PC-3 (cell line): Measurements from ENCODE around the gene AP5Z1. TPM values are rescaled to one million over a fixed set of nuclear protein-coding genes. Genes with fewer than 3 reads are reported as not detected.

Experiments
- ATAC-seq: fragments of 200-7000 bp; cut with Tn5 transposase; 2 replicates; pipeline ENCODE4 v1.9.1; 2020; ENCODE audit warnings: mild to moderate bottlenecking, moderate library complexity
- BruUV-seq: library from RNA; stranded (reverse); fragments of 400-500 nt; replicated peaks from 2 replicates; lab custom pipeline; 2021; lab: Mats Ljungman, UMichigan
- CTCF ChIA-PET: fragments of 300-600 bp; sonication (Branson Sonifier 250); formaldehyde crosslinking; loops from one replicate; lab custom pipeline; 2022; ENCODE audit warnings: antibody characterized with exemption; lab: Charles Lee
- POLR2A ChIA-PET: fragments of 300-600 bp; sonication (Branson Sonifier 250); formaldehyde crosslinking; loops from one replicate; lab custom pipeline; 2022; ENCODE audit warnings: antibody characterized with exemption; ENCODE audit not compliant: unreplicated experiment; lab: Charles Lee
- DNase-seq: peaks from one replicate; pipeline ENCODE4 v3.0.0-alpha.2; 2015
- H2AFZ ChIP-seq: fragments of 300-600 bp; sonication (generic); 2 replicates; pipeline ENCODE4 v1.6.0; 2016; ENCODE audit warnings: antibody characterized with exemption, low read length
- H3F3A ChIP-seq: fragments of 300-600 bp; sonication (generic); one replicate; pipeline ENCODE4 v1.6.0; 2017; ENCODE audit warnings: antibody characterized with exemption, low read length, control low read depth, mild to moderate bottlenecking; ENCODE audit not compliant: unreplicated experiment
- H3K27ac ChIP-seq: fragments of 300-600 bp; sonication (generic); 2 replicates; pipeline ENCODE4 v1.5.1; 2016; ENCODE audit warnings: mild to moderate bottlenecking, low read length
- H3K27me3 ChIP-seq: fragments of 300-600 bp; sonication (generic); 2 replicates; pipeline ENCODE4 v1.6.1; 2016; ENCODE audit warnings: low read length, mixed read lengths
- H3K36me3 ChIP-seq: fragments of 300-600 bp; sonication (generic); 2 replicates; pipeline ENCODE4 v1.6.1; 2016; ENCODE audit warnings: low read depth, mixed run types, low read length, mixed read lengths
- H3K4me1 ChIP-seq: fragments of 300-600 bp; sonication (generic); 2 replicates; pipeline ENCODE4 v1.5.1; 2016; ENCODE audit warnings: low read length; ENCODE audit not compliant: insufficient read depth
- H3K4me2 ChIP-seq: fragments of 300-600 bp; sonication (generic); 2 replicates; pipeline ENCODE4 v1.6.0; 2016; ENCODE audit warnings: low read length
- H3K4me3 ChIP-seq: fragments of 300-600 bp; sonication (generic); 2 replicates; pipeline ENCODE4 v1.5.1; 2016; ENCODE audit warnings: mild to moderate bottlenecking, low read length, mixed read lengths
- H3K79me2 ChIP-seq: fragments of 300-600 bp; sonication (generic); 2 replicates; pipeline ENCODE4 v1.6.1; 2017; ENCODE audit warnings: low read length, mixed read lengths
- H3K9ac ChIP-seq: fragments of 300-600 bp; sonication (generic); 2 replicates; pipeline ENCODE4 v1.6.0; 2016; ENCODE audit warnings: mild to moderate bottlenecking, low read length
- H3K9me2 ChIP-seq: fragments of 300-600 bp; sonication (generic); replicated peaks from 2 replicates; pipeline ENCODE4 v1.6.1; 2016; ENCODE audit warnings: mixed run types, low read length, mixed read lengths
- H3K9me3 ChIP-seq: fragments of 300-600 bp; sonication (generic); 2 replicates; pipeline ENCODE4 v1.6.1; 2016; ENCODE audit warnings: low read length, mixed read lengths
- H4K20me1 ChIP-seq: fragments of 300-600 bp; sonication (generic); 2 replicates; pipeline ENCODE4 v1.6.1; 2016; ENCODE audit warnings: low read length, mixed read lengths
- CTCF ChIP-seq: fragments of 300-600 bp; sonication (generic); conservative IDR thresholded peaks from 2 replicates; pipeline ENCODE4 v1.5.1; 2017; ENCODE audit warnings: antibody characterized with exemption, low read depth, mild to moderate bottlenecking, low read length
- EZH2 ChIP-seq: fragments of 300-600 bp; sonication (generic); IDR thresholded peaks from one replicate; pipeline ENCODE4 v1.6.1; 2017; ENCODE audit warnings: antibody characterized with exemption, mild to moderate bottlenecking, low read length; ENCODE audit not compliant: unreplicated experiment
- EZH2phosphoT487 ChIP-seq: fragments of 300-600 bp; sonication (generic); IDR thresholded peaks from 2 replicates; pipeline ENCODE4 v1.6.1; 2018; ENCODE audit warnings: mild to moderate bottlenecking, antibody characterized with exemption, low read length, borderline replicate concordance
- intact Hi-C: fragments of 100-400 bp; cut with micrococcal nuclease; formaldehyde crosslinking; loops from 2 replicates; pipeline ENCODE4 v1.9.0; 2023
- total RNA-seq: library from RNA; depleted of rRNA; stranded (reverse); fragments of >200 nt; gene quantifications from 2 replicates; pipeline ENCODE4 v1.2.3, GENCODE V29; 2014

AP5Z1 gene
- total RNA-seq, 1 experiment from 2014 or later, result 36.6 TPM

DNA sequence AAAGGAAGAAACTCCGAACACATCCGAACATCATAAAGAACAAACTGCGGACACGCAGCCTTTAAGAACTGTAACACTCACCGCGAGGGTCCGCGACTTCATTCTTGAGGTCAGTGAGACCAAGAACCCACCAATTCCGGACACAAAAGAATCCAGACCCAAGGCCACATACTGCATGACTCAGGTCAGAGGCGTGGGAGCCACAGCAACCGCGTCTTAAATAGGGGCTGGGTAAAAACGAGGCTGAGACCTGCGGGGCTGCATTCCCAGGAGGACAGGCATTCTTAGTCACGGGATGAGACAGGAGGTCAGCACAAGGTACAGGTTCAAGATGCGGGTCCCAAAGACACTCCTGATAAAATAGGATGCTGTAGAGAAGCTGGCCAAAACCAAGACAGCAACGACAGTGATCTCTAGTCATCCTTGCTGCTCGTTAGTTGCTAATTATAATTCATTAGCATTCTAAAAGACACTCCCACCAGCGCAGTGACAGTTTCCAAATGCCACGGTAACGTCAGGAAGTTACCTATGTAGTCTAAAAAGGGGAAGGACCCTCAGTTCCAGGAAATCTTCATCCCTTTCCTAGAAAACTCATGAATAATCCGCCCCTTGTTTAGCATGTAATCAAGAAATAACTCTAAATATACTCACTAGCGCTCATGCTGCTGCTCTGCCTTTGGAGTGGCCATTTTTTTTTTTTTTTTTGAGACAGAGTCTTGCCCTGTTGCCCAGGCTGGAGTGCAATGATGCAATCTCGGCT, 19.3 kb downstream of the AP5Z1 start:
- Histone ChIP-seq H3K4me3 (no peak overlapping the region), H3K9me2 (no peaks in the 10 kb centered on the region), H2AFZ (no peak overlapping the region), H3K27ac (no peak overlapping the region), H3K9me3 (no peaks in the 10 kb centered on the region), H3K27me3 (no peaks in the 10 kb centered on the region), H3K79me2 (no peaks in the 10 kb centered on the region), H3K9ac (no peak overlapping the region), H3F3A (no peaks in the 10 kb centered on the region), H3K4me2 (no peak overlapping the region), H3K36me3 (peaks cover 4% of the 10 kb centered on the region; the same call in 1 of the 2 replicates), H4K20me1 (no peaks in the 10 kb centered on the region), H3K4me1 (no peaks in the 10 kb centered on the region)
- TF ChIP-seq EZH2phosphoT487 (no peak), EZH2 (no peak), CTCF (no peak)
- TSS peak; percentile 19 for BruUV-seq
- no peak for ATAC-seq
- POLR2A ChIA-PET, result no interaction called here
- intact Hi-C loops, result no loop called here
- DNase-seq, result peak; percentile 35
- CTCF ChIA-PET, result no interaction called here

GRCh38 chr7:4796453-4796852, 21.0 kb downstream of the AP5Z1 start:
- BruUV-seq, result no TSS peak
- ATAC-seq, result no peak
- no peak for TF ChIP-seq EZH2phosphoT487
- TF ChIP-seq CTCF, result no peak
- TF ChIP-seq EZH2, result no peak
- Histone ChIP-seq H3F3A (no peaks in the 10 kb centered on the region), H3K79me2 (no peaks in the 10 kb centered on the region), H3K9ac (no peak overlapping the region), H3K9me2 (no peaks in the 10 kb centered on the region), H3K27me3 (no peaks in the 10 kb centered on the region), H3K4me3 (no peak overlapping the region), H3K36me3 (no peaks in the 10 kb centered on the region; the same call in 1 of the 2 replicates), H2AFZ (no peak overlapping the region), H4K20me1 (no peaks in the 10 kb centered on the region), H3K9me3 (no peaks in the 10 kb centered on the region), H3K4me2 (no peak overlapping the region), H3K4me1 (no peaks in the 10 kb centered on the region), H3K27ac (no peak overlapping the region)
- ChIA-PET CTCF (no interaction called here), POLR2A (interaction anchor here (0.6 kb wide), 1 partner anchor 27 kb away, joined by 3 read pairs; no protein-coding TSS in a partner anchor)
- DNase-seq, result no peak
- intact Hi-C loops, result no loop called here
